SK-N-SH (cell line): ENCODE measurements around the gene ACAP3.

Experiments
- CTCF ChIP-seq: fragments of 200-600 bp; sonication (generic); IDR thresholded peaks from 2 replicates; pipeline ENCODE4 v1.6.1; 2017; ENCODE audit warnings: antibody characterized with exemption, mild to moderate bottlenecking, moderate library complexity
- EP300 ChIP-seq, 2 experiments: IDR thresholded peaks; 2 replicates each; pipeline versions ENCODE4 v1.4.0 to v1.6.1; 2012; ENCODE audit warnings: borderline replicate concordance in 1 of 2, low read depth in 1 of 2, low read length in 1 of 2
- GABPA ChIP-seq: IDR thresholded peaks from 2 replicates; pipeline ENCODE4 v1.4.0; 2012; ENCODE audit warnings: low read depth, mild to moderate bottlenecking
- MXI1 ChIP-seq: IDR thresholded peaks from 2 replicates; pipeline ENCODE4 v1.6.1; 2012; ENCODE audit warnings: mild to moderate bottlenecking, low read depth, low read length, improper control_type of control experiment
- RFX5 ChIP-seq: IDR thresholded peaks from 2 replicates; pipeline ENCODE4 v1.6.1; 2012; ENCODE audit warnings: mild to moderate bottlenecking, improper control_type of control experiment, low read length
- SIN3A ChIP-seq: IDR thresholded peaks from 2 replicates; pipeline ENCODE4 v1.6.1; 2012; ENCODE audit warnings: low read depth, mild to moderate bottlenecking, low read length, moderate library complexity, borderline replicate concordance
- USF1 ChIP-seq: IDR thresholded peaks from 2 replicates; pipeline ENCODE4 v1.4.0; 2012; ENCODE audit warnings: low read depth, borderline replicate concordance
- ZBTB33 ChIP-seq: IDR thresholded peaks from 2 replicates; pipeline ENCODE4 v1.4.0; 2012; ENCODE audit warnings: low read depth, borderline replicate concordance
- TF ChIP-seq, protein P1 (sequence below): IDR thresholded peaks from 2 replicates; pipeline ENCODE4 v1.4.0; 2012; ENCODE audit warnings: low read depth

- TF ChIP-seq CTCF (no peak), ZBTB33 (no peak), RFX5 (no peak), SIN3A (no peak), GABPA (no peak), MXI1 (no peak), EP300 (IDR thresholded peaks at IDR 0.05; ENCODE audit: borderline replicate concordance in 1 of 2, low read depth in 1 of 2, low read length in 1 of 2) (no peak), USF1 (no peak)
- TF ChIP-seq, protein P1, sequence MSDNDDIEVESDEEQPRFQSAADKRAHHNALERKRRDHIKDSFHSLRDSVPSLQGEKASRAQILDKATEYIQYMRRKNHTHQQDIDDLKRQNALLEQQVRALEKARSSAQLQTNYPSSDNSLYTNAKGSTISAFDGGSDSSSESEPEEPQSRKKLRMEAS: peak; percentile 60; the same call in 1 of the 2 replicates
These were observed 47.7 kb upstream of the ACAP3 start for GRCh38 chr1:1355416-1355815.
